Ectodermal cell (in vitro differentiated cells): ENCODE results near the gene DTD1.

Source experiments
- H3K27ac ChIP-seq: 2 replicates; pipeline ENCODE4 v1.7.0; 2013; ENCODE audit warnings: mild to moderate bottlenecking, low read depth, low read length; ENCODE audit not compliant: insufficient read depth, poor library complexity, severe bottlenecking
- H3K27me3 ChIP-seq: 2 replicates; pipeline ENCODE4 v1.7.0; 2013; ENCODE audit warnings: mild to moderate bottlenecking, low read length; ENCODE audit not compliant: insufficient read depth, control insufficient read depth, poor library complexity, severe bottlenecking
- H3K36me3 ChIP-seq: one replicate; pipeline ENCODE4 v1.7.0; 2013; ENCODE audit warnings: low read length; ENCODE audit not compliant: control insufficient read depth, insufficient read depth
- H3K4me1 ChIP-seq: one replicate; pipeline ENCODE4 v1.7.0; 2013; ENCODE audit warnings: low read length; ENCODE audit not compliant: control insufficient read depth, insufficient read depth
- H3K4me3 ChIP-seq: 2 replicates; pipeline ENCODE4 v1.7.0; 2013; ENCODE audit warnings: low read depth, low read length, control low read depth; ENCODE audit not compliant: insufficient read depth
- H3K9me3 ChIP-seq: 2 replicates; pipeline ENCODE4 v1.7.0; 2013; ENCODE audit warnings: mild to moderate bottlenecking, low read length, moderate library complexity; ENCODE audit not compliant: control insufficient read depth
- WGBS, 2 experiments: methylation state at CpG; one replicate each; pipeline ENCODE4 v1.1.7; 2013; ENCODE audit warnings: missing lambda C conversion rate in 2 of 2; 5-methylcytosine and 5-hydroxymethylcytosine counted together

The DTD1 gene

DNA sequence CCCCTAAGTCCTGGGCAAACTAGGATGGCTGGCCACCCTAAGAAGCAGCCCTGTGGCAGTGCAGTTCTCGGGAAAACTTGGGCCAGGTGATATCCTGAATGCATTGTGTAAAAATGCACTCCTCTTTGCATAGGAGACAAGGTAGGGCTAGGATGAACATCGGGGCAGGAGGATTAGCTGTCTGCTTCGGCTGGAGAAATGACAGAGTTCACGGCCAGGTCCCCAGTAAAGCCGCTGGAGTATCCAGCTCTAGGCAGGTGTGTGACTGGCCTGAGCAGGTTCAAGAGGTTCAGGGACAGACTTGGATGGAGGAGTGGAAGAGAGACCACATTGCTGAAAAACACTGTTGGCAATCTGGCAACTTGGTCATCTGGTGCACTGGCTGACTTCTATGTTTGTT lies 26.4 kb downstream of the DTD1 start:
- Histone ChIP-seq H3K36me3 (no peaks in the 10 kb centered on the region), H3K4me3 (no peak overlapping the region), H3K9me3 (no peaks in the 10 kb centered on the region), H3K27ac (no peak overlapping the region), H3K27me3 (no peaks in the 10 kb centered on the region), H3K4me1 (no peaks in the 10 kb centered on the region)
- 94 to 96% methylated on average over 5 of the region's 5 CpGs for WGBS, 2 experiments

DNA sequence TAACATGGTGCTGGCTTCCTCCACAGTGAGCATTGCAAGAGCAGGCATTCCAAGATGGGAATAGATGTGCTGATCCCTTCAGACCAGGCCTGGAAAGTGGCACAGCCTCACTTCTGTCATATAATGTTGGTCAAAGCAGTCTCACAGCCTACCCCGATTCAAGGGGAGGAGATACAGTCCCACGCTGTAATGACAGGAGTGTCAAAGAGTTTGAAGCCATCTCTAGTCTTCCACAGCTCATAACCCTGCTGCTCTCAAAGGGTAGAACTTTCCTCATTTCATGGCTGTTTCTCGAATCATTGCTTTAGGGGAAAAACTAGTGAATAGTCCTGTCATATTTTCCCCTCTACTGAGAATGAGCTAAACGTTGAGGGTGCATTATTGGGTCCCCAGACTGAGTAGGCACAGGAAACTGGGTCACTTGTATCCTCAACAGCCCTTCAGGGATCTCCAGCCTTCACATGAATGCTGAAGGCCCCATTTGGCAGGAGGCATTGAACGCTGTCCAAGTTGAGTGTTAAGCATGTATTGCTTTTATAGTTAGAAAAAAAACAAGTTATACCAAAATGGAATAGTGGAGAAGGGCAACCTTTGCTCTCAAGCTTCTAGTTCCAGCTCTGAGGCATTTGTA lies 27.3 kb downstream of the DTD1 start:
- Histone ChIP-seq H3K4me1 (no peaks in the 10 kb centered on the region), H3K36me3 (no peaks in the 10 kb centered on the region), H3K4me3 (no peak overlapping the region), H3K9me3 (no peaks in the 10 kb centered on the region), H3K27me3 (no peaks in the 10 kb centered on the region), H3K27ac (no peak overlapping the region)
- 74 to 75% methylated on average over 5 of the region's 5 CpGs for WGBS, 2 experiments

DNA sequence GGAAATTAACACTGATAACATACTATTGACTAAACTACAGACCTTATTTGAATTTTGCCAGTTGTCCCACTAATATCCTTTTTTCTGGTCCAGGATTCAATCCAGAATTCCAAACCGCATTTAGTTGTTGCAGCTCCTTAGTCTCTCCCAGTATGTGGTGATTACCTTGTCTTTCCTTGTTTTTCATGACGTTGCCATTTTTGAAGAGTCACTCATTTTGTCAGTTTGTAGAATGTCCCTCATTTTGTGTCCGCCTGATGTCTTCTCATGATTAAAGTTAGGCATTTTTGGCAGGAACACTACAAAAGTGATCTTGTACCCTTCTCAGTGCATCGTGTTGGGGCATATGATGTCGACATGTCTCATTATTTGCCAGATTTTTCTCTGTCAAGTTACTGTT lies 33.1 kb downstream of the DTD1 start:
- no peaks in the 10 kb centered on the region for H3K4me1 ChIP-seq
- no peak overlapping the region for H3K27ac ChIP-seq
- H3K36me3 ChIP-seq: no peaks in the 10 kb centered on the region
- no peaks in the 10 kb centered on the region for H3K27me3 ChIP-seq
- WGBS, 2 experiments: 91 to 94% methylated on average over 5 of the region's 5 CpGs
- H3K4me3 ChIP-seq: no peak overlapping the region
- H3K9me3 ChIP-seq: no peaks in the 10 kb centered on the region

DNA sequence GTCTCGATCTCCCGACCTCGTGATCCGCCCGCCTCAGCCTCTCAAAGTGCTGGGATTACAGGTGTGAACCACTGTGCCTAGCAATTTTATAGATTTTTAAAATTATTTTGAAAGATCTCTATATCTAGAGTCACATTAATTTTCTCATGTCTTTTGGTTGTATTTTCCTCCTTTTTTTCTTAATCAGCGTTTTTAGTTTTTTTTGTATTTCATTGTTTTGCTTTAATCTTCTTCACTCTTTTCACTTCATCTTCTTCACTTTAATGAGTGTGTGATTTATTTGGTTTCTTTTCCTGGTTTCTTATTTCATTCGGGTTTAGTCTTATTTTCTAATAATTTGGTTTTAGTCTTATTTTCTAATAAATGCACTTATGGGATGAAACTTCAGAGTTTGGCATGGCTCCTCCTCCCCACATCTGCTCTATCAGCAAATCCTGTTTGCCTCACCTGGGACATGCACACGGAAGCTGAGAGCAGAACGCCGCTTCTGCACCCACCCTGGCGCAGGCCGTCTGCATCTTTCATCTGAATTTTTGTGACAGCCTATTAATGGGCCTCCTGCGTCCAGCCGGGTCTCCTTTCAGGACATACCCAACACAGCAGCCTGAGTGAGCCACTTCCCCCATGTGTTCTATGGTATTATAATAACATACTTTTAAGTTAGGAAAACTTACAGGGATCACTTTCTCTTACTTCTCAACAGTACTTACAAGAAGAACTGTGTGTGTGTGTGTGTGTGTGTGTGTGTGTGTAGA lies 35.5 kb downstream of the DTD1 start:
- 83 to 84% methylated on average over 7 to 8 of the region's 14 CpGs for WGBS, 2 experiments
- Histone ChIP-seq H3K36me3 (no peaks in the 10 kb centered on the region), H3K27ac (no peak overlapping the region), H3K27me3 (no peaks in the 10 kb centered on the region), H3K4me3 (no peak overlapping the region), H3K9me3 (no peaks in the 10 kb centered on the region), H3K4me1 (no peaks in the 10 kb centered on the region)

DNA sequence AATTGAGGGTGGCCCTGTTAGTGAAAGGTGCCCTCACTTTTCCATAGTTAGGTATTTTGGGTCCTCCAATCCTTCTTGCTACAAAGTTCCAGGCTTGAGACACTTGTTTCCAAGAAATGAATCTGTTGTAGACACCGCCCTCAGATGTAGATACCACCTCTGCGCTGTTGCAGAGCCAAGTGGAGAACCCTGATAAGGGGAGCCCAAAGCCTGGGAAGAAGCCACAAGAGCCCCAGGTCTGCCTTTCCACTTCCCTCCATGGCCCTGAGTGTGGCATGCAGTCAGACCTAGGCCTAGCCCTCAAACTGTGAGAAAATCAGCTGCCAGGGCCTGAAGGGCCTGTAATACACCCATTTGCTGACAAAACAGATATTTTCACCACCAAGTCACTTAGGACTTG lies 37.1 kb downstream of the DTD1 start:
- no peaks in the 10 kb centered on the region for H3K9me3 ChIP-seq
- no peak overlapping the region for H3K27ac ChIP-seq
- WGBS, 2 experiments: 46 to 48% methylated on average over 2 of the region's 2 CpGs
- H3K36me3 ChIP-seq: no peaks in the 10 kb centered on the region
- no peaks in the 10 kb centered on the region for H3K27me3 ChIP-seq
- no peak overlapping the region for H3K4me3 ChIP-seq
- H3K4me1 ChIP-seq: no peaks in the 10 kb centered on the region

DNA sequence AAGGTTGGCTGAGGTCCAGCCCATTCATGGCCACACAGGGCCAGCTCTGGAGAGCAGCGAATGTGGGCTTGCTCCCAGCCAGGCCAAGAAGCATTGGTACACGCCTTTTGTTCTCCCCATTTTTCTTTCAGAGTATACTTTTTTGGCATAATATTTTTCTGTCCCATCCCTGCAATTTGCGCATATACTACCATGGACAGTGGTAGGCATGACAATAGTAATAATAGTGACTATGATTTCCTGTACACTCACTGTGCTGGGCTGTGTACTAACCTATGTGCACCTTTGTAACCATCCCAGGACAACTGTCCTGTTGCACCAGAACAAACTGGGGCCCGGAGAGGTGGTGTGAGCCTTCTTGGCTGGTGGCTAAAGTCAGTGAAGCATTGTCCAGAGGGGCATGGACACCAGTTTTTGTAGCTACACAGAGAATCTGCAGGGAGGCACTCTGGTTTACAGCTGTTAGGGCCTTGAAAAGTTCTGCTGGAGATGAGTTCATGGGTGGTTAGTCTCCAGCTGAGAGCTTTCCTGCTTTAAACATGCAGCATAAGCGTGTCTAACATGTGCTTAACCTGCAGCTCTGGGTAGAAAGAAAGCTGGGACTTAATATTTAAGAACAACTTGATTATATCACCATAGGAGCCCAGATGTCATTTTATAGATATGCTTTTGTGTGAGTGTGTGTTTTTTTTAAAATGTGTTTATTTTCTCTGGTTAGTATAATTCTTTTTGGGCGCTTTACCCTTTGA lies 38.2 kb downstream of the DTD1 start:
- no peaks in the 10 kb centered on the region for H3K4me1 ChIP-seq
- WGBS, 2 experiments: 75 to 76% methylated on average over 6 of the region's 6 CpGs
- H3K9me3 ChIP-seq: no peaks in the 10 kb centered on the region
- no peaks in the 10 kb centered on the region for H3K36me3 ChIP-seq
- no peak overlapping the region for H3K4me3 ChIP-seq
- H3K27me3 ChIP-seq: no peaks in the 10 kb centered on the region
- H3K27ac ChIP-seq: no peak overlapping the region

DNA sequence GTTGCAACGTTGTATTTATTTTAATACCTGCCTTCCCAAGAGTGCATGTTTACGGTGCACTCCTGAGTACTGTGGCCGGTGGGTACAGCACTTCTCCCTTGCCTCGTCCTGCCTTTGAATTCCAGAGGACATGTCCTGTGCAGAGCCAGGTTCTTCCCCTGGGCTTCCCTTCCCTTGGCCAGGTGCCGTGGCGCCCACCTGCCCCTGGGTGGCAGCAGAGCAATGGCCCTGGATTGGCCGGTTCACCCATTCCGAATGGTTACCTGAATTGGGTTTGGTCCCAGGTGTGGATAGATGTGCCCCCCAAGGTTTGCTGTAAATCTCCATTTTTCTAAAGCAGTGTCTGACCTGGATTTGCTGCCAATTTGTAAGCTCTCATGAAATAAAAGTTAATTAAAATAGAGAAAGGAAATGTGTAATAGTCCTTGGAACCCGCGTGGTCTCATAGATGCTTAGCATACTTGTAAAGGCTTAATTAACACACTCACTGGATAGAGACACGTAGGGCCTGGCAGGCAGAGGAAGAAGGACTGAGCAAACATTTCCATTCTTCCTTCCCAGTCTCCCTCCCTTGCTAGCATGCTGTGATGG lies 40.6 kb downstream of the DTD1 start:
- H3K27me3 ChIP-seq: no peaks in the 10 kb centered on the region
- H3K9me3 ChIP-seq: no peaks in the 10 kb centered on the region
- H3K4me3 ChIP-seq: no peak overlapping the region
- H3K4me1 ChIP-seq: no peaks in the 10 kb centered on the region
- no peaks in the 10 kb centered on the region for H3K36me3 ChIP-seq
- no peak overlapping the region for H3K27ac ChIP-seq
- WGBS, 2 experiments: 82% methylated on average over 11 of the region's 11 CpGs

DNA sequence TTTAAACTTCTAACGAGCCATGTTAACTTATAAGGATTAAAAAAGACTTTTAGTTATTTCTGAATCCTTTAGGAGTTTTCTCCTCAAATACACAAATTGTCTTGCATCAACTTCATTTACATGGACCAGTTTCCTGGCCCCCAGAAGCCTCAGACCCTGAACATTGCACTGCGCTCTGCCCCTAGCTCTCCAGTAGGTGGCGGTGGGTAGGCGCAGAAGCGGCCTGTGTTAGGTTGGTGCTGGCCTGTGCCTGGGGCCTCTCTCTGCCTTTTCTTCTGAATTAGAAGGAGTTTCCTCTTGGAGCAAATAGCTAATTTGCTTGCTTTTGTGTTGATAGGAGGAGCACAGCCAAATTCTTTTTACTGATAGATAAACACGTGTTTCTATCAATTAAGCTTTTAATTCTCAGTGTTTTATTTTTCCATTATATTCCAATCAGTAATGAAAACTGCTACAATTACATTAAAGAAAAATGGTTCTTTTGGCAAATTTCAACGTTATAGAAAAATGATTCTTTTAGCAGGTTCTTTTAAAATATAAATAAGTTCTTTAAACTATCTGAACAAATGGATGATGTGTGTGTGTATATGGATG lies 44.4 kb downstream of the DTD1 start:
- no peaks in the 10 kb centered on the region for H3K9me3 ChIP-seq
- H3K4me1 ChIP-seq: no peaks in the 10 kb centered on the region
- H3K27me3 ChIP-seq: no peaks in the 10 kb centered on the region
- WGBS, 2 experiments: 0 to 1% methylated on average over 5 to 6 of the region's 7 CpGs
- H3K27ac ChIP-seq: no peak overlapping the region
- no peak overlapping the region for H3K4me3 ChIP-seq
- H3K36me3 ChIP-seq: no peaks in the 10 kb centered on the region

DNA sequence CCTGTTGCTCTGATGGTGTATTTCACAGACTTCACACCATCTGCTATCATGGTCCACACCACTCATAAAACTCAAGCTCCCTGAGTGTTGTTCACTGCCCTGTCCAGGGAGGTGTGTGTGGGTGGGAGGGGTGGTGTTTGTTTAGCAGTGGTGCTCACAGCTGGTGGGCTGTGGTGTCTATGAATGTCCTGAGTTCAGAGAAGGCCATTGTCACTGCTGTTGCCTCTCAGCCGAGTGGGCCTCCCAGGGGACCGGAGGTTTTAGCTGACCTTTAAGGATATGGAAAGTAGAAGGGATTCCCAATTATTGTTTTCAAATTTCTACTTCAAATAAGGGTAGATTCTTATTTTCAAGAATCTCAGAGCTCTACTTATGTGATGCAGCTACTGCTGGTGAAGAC lies 45.6 kb downstream of the DTD1 start:
- Histone ChIP-seq H3K36me3 (no peaks in the 10 kb centered on the region), H3K27ac (no peak overlapping the region), H3K4me3 (no peak overlapping the region), H3K9me3 (no peaks in the 10 kb centered on the region), H3K27me3 (no peaks in the 10 kb centered on the region), H3K4me1 (no peaks in the 10 kb centered on the region)
- WGBS, 2 experiments: 93 to 94% methylated on average over 2 of the region's 2 CpGs

DNA sequence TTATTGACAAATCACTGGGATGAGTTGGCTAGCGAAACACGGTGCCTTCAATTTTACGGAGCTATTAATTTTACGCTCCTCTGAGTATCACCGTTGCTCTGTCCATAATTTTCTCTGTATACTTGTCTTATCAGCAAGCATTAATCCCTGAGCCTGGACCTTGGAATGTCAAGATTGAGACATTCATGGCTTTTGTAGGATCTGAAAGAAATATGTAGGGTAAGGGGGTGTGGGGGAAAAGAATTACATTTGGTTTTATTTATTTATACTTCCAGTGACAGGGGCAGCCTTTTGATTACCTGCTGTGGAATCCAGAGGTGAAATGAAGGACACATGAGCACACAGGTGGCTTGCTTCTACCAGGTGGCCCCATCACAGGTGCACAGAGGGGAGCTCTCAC lies 46.6 kb downstream of the DTD1 start:
- Histone ChIP-seq H3K27me3 (no peaks in the 10 kb centered on the region), H3K4me3 (no peak overlapping the region), H3K4me1 (no peaks in the 10 kb centered on the region), H3K9me3 (no peaks in the 10 kb centered on the region), H3K36me3 (no peaks in the 10 kb centered on the region), H3K27ac (no peak overlapping the region)
- WGBS, 2 experiments: 94 to 99% methylated on average over 5 of the region's 5 CpGs
